ENCODE results near the gene COL6A6.

The COL6A6 gene

GRCh38 chr3:130506031-130506430, 10.9 kb upstream of the COL6A6 start:
- no peaks in the 10 kb centered on the region for H3K9me3 ChIP-seq (ENCODE audit: control insufficient read depth in 2 of 2, low read length in 2 of 2)
- H3K4me3 ChIP-seq (ENCODE audit: low read length in 2 of 2): no peak overlapping the region
- no peaks in the 10 kb centered on the region for H3K4me1 ChIP-seq (ENCODE audit: control insufficient read depth in 2 of 2, insufficient read depth in 2 of 2, low read length in 2 of 2)
- no peaks in the 10 kb centered on the region for H3K27me3 ChIP-seq (ENCODE audit: control insufficient read depth in 2 of 2, insufficient read depth in 2 of 2, low read length in 2 of 2)
- no peak overlapping the region for H3K27ac ChIP-seq (ENCODE audit: low read depth in 2 of 2, low read length in 2 of 2)
- H3K36me3 ChIP-seq (ENCODE audit: control insufficient read depth in 2 of 2, insufficient read depth in 2 of 2, low read length in 2 of 2): no peaks in the 10 kb centered on the region
- H3K9ac ChIP-seq (ENCODE audit: low read depth in 1 of 2, low read length in 2 of 2): no peak overlapping the region

- H3K36me3 ChIP-seq (ENCODE audit: control insufficient read depth in 2 of 2, insufficient read depth in 2 of 2, low read length in 2 of 2): no peaks in the 10 kb centered on the region
- H3K4me3 ChIP-seq (ENCODE audit: low read length in 2 of 2): no peak overlapping the region
- no peaks in the 10 kb centered on the region for H3K27me3 ChIP-seq (ENCODE audit: control insufficient read depth in 2 of 2, insufficient read depth in 2 of 2, low read length in 2 of 2)
- no peak overlapping the region for H3K27ac ChIP-seq (ENCODE audit: low read depth in 2 of 2, low read length in 2 of 2)
- no peak overlapping the region for H3K9ac ChIP-seq (ENCODE audit: low read depth in 1 of 2, low read length in 2 of 2)
- H3K4me1 ChIP-seq (ENCODE audit: control insufficient read depth in 2 of 2, insufficient read depth in 2 of 2, low read length in 2 of 2): no peaks in the 10 kb centered on the region
- H3K9me3 ChIP-seq (ENCODE audit: control insufficient read depth in 2 of 2, low read length in 2 of 2): no peaks in the 10 kb centered on the region
These were observed 9.2 kb upstream of the COL6A6 start for GRCh38 chr3:130507746-130508145.

- Histone ChIP-seq H3K36me3 (ENCODE audit: control insufficient read depth in 2 of 2, insufficient read depth in 2 of 2, low read length in 2 of 2) (no peaks in the 10 kb centered on the region), H3K9me3 (ENCODE audit: control insufficient read depth in 2 of 2, low read length in 2 of 2) (no peaks in the 10 kb centered on the region), H3K27ac (ENCODE audit: low read depth in 2 of 2, low read length in 2 of 2) (no peak overlapping the region), H3K27me3 (ENCODE audit: control insufficient read depth in 2 of 2, insufficient read depth in 2 of 2, low read length in 2 of 2) (no peaks in the 10 kb centered on the region), H3K9ac (ENCODE audit: low read depth in 1 of 2, low read length in 2 of 2) (no peak overlapping the region), H3K4me3 (ENCODE audit: low read length in 2 of 2) (no peak overlapping the region), H3K4me1 (ENCODE audit: control insufficient read depth in 2 of 2, insufficient read depth in 2 of 2, low read length in 2 of 2) (no peaks in the 10 kb centered on the region)
These were observed 8.0 kb upstream of the COL6A6 start for GRCh38 chr3:130509008-130509407.

- no peaks in the 10 kb centered on the region for H3K9me3 ChIP-seq (ENCODE audit: control insufficient read depth in 2 of 2, low read length in 2 of 2)
- H3K27ac ChIP-seq (ENCODE audit: low read depth in 2 of 2, low read length in 2 of 2): no peak overlapping the region
- H3K36me3 ChIP-seq (ENCODE audit: control insufficient read depth in 2 of 2, insufficient read depth in 2 of 2, low read length in 2 of 2): no peaks in the 10 kb centered on the region
- H3K4me3 ChIP-seq (ENCODE audit: low read length in 2 of 2): no peak overlapping the region
- peaks cover 4 to 16% of the 10 kb centered on the region in 2 donors for H3K27me3 ChIP-seq (ENCODE audit: control insufficient read depth in 2 of 2, insufficient read depth in 2 of 2, low read length in 2 of 2)
- H3K4me1 ChIP-seq (ENCODE audit: control insufficient read depth in 2 of 2, insufficient read depth in 2 of 2, low read length in 2 of 2): no peaks in the 10 kb centered on the region
- no peak overlapping the region for H3K9ac ChIP-seq (ENCODE audit: low read depth in 1 of 2, low read length in 2 of 2)
These were observed 2.3 kb upstream of the COL6A6 start for GRCh38 chr3:130514681-130515080.

- Histone ChIP-seq H3K27ac (ENCODE audit: low read depth in 2 of 2, low read length in 2 of 2) (no peak overlapping the region), H3K9ac (ENCODE audit: low read depth in 1 of 2, low read length in 2 of 2) (no peak overlapping the region), H3K9me3 (ENCODE audit: control insufficient read depth in 2 of 2, low read length in 2 of 2) (no peaks in the 10 kb centered on the region), H3K27me3 (ENCODE audit: control insufficient read depth in 2 of 2, insufficient read depth in 2 of 2, low read length in 2 of 2) (peaks cover 4 to 16% of the 10 kb centered on the region in 2 donors), H3K36me3 (ENCODE audit: control insufficient read depth in 2 of 2, insufficient read depth in 2 of 2, low read length in 2 of 2) (no peaks in the 10 kb centered on the region), H3K4me1 (ENCODE audit: control insufficient read depth in 2 of 2, insufficient read depth in 2 of 2, low read length in 2 of 2) (no peaks in the 10 kb centered on the region), H3K4me3 (ENCODE audit: low read length in 2 of 2) (no peak overlapping the region)
These were observed 1.2 kb upstream of the COL6A6 start for GRCh38 chr3:130515755-130516154.

- Histone ChIP-seq H3K4me1 (ENCODE audit: control insufficient read depth in 2 of 2, insufficient read depth in 2 of 2, low read length in 2 of 2) (no peaks in the 10 kb centered on the region), H3K27ac (ENCODE audit: low read depth in 2 of 2, low read length in 2 of 2) (no peak overlapping the region), H3K27me3 (ENCODE audit: control insufficient read depth in 2 of 2, insufficient read depth in 2 of 2, low read length in 2 of 2) (peaks cover 4 to 16% of the 10 kb centered on the region in 2 donors), H3K36me3 (ENCODE audit: control insufficient read depth in 2 of 2, insufficient read depth in 2 of 2, low read length in 2 of 2) (no peaks in the 10 kb centered on the region), H3K4me3 (ENCODE audit: low read length in 2 of 2) (no peak overlapping the region), H3K9me3 (ENCODE audit: control insufficient read depth in 2 of 2, low read length in 2 of 2) (no peaks in the 10 kb centered on the region), H3K9ac (ENCODE audit: low read depth in 1 of 2, low read length in 2 of 2) (no peak overlapping the region)
These were observed 625 bp downstream of the COL6A6 start for GRCh38 chr3:130517602-130518001.

- no peaks in the 10 kb centered on the region for H3K9me3 ChIP-seq (ENCODE audit: control insufficient read depth in 2 of 2, low read length in 2 of 2)
- no peak overlapping the region for H3K4me3 ChIP-seq (ENCODE audit: low read length in 2 of 2)
- no peak overlapping the region for H3K9ac ChIP-seq (ENCODE audit: low read depth in 1 of 2, low read length in 2 of 2)
- H3K27me3 ChIP-seq (ENCODE audit: control insufficient read depth in 2 of 2, insufficient read depth in 2 of 2, low read length in 2 of 2): peaks cover 4 to 15% of the 10 kb centered on the region in 2 donors
- no peak overlapping the region for H3K27ac ChIP-seq (ENCODE audit: low read depth in 2 of 2, low read length in 2 of 2)
- no peaks in the 10 kb centered on the region for H3K36me3 ChIP-seq (ENCODE audit: control insufficient read depth in 2 of 2, insufficient read depth in 2 of 2, low read length in 2 of 2)
- H3K4me1 ChIP-seq (ENCODE audit: control insufficient read depth in 2 of 2, insufficient read depth in 2 of 2, low read length in 2 of 2): no peaks in the 10 kb centered on the region
These were observed 2.8 kb downstream of the COL6A6 start for GRCh38 chr3:130519754-130520153.

GRCh38 chr3:130522399-130522798, 5.4 kb downstream of the COL6A6 start:
- Histone ChIP-seq H3K27ac (ENCODE audit: low read depth in 2 of 2, low read length in 2 of 2) (no peak overlapping the region), H3K4me1 (ENCODE audit: control insufficient read depth in 2 of 2, insufficient read depth in 2 of 2, low read length in 2 of 2) (no peaks in the 10 kb centered on the region), H3K9ac (ENCODE audit: low read depth in 1 of 2, low read length in 2 of 2) (no peak overlapping the region), H3K36me3 (ENCODE audit: control insufficient read depth in 2 of 2, insufficient read depth in 2 of 2, low read length in 2 of 2) (no peaks in the 10 kb centered on the region), H3K9me3 (ENCODE audit: control insufficient read depth in 2 of 2, low read length in 2 of 2) (no peaks in the 10 kb centered on the region), H3K27me3 (ENCODE audit: control insufficient read depth in 2 of 2, insufficient read depth in 2 of 2, low read length in 2 of 2) (peaks cover 4 to 7% of the 10 kb centered on the region in 2 donors), H3K4me3 (ENCODE audit: low read length in 2 of 2) (no peak overlapping the region)

- no peak overlapping the region for H3K4me3 ChIP-seq (ENCODE audit: low read length in 2 of 2)
- H3K36me3 ChIP-seq (ENCODE audit: control insufficient read depth in 2 of 2, insufficient read depth in 2 of 2, low read length in 2 of 2): no peaks in the 10 kb centered on the region
- no peaks in the 10 kb centered on the region for H3K4me1 ChIP-seq (ENCODE audit: control insufficient read depth in 2 of 2, insufficient read depth in 2 of 2, low read length in 2 of 2)
- H3K9ac ChIP-seq (ENCODE audit: low read depth in 1 of 2, low read length in 2 of 2): no peak overlapping the region
- no peaks in the 10 kb centered on the region for H3K9me3 ChIP-seq (ENCODE audit: control insufficient read depth in 2 of 2, low read length in 2 of 2)
- no peak overlapping the region for H3K27ac ChIP-seq (ENCODE audit: low read depth in 2 of 2, low read length in 2 of 2)
- peaks cover 0 to 1% of the 10 kb centered on the region in 2 donors for H3K27me3 ChIP-seq (ENCODE audit: control insufficient read depth in 2 of 2, insufficient read depth in 2 of 2, low read length in 2 of 2)
These were observed 10.4 kb downstream of the COL6A6 start for GRCh38 chr3:130527426-130527825.

GRCh38 chr3:130528120-130528519, 11.1 kb downstream of the COL6A6 start:
- no peak overlapping the region for H3K27ac ChIP-seq (ENCODE audit: low read depth in 2 of 2, low read length in 2 of 2)
- H3K27me3 ChIP-seq (ENCODE audit: control insufficient read depth in 2 of 2, insufficient read depth in 2 of 2, low read length in 2 of 2): peaks cover 0 to 1% of the 10 kb centered on the region in 2 donors
- H3K4me1 ChIP-seq (ENCODE audit: control insufficient read depth in 2 of 2, insufficient read depth in 2 of 2, low read length in 2 of 2): no peaks in the 10 kb centered on the region

More at GRCh38 chr3:130528120-130528519, 11.1 kb downstream of the COL6A6 start:
- Histone ChIP-seq H3K9ac (ENCODE audit: low read depth in 1 of 2, low read length in 2 of 2) (no peak overlapping the region), H3K4me3 (ENCODE audit: low read length in 2 of 2) (no peak overlapping the region), H3K36me3 (ENCODE audit: control insufficient read depth in 2 of 2, insufficient read depth in 2 of 2, low read length in 2 of 2) (no peaks in the 10 kb centered on the region), H3K9me3 (ENCODE audit: control insufficient read depth in 2 of 2, low read length in 2 of 2) (no peaks in the 10 kb centered on the region)

Measured in mucosa of rectum (tissue), 2 donors.